Endometrial microvascular endothelial cells (primary cell): ENCODE measurements around the gene RAB11FIP3. TPM values are rescaled to one million over a fixed set of nuclear protein-coding genes. Genes with fewer than 3 reads are reported as not detected.

ENCODE experiments used
- in situ Hi-C: cut with HindIII; loops from 2 replicates; pipeline ENCODE4 v1.10.0; 2017; ENCODE audit warnings: low sequenced_read_pairs, low pct_unique_long_range_greater_than_20kb; ENCODE audit errors: inconsistent ontology term
- total RNA-seq: library from RNA; depleted of rRNA; stranded (reverse); fragments of >200 nt; gene quantifications from one replicate; pipeline ENCODE4 v1.2.3, GENCODE V29; 2015; ENCODE audit errors: inconsistent ontology term

RAB11FIP3 gene
- total RNA-seq, 1 donor from 2014 or later, result 41.7 TPM

DNA sequence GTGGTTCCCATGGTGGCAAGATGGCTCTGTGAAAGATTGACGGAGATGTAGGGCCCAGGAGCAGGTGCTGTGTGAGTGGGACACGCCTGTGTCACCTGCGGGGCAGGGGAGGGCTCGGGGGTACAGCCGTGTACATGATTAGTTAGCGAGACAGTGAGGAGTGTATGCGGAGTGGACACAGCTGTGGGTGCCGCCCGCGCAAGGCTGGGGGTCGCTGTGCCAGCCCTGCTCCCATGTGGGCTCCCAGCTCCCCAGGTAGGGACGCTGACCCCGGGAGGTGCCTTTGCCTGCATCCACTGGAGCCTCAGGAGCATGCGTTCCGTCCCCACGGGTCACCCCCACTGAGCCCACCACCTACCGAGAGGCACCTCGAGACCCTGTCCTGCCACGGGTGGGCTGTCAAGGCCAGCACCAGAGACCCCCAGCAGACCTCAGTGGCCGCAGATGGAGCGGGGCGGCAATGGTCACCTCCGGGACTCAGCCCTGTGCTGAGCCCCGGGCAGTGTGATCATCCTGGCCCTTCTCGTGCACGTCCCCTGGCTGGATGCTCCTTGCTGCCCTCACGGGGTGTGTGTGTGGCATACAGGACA is 109.5 kb downstream of the RAB11FIP3 start:
- in situ Hi-C loops, result no loop called here

DNA sequence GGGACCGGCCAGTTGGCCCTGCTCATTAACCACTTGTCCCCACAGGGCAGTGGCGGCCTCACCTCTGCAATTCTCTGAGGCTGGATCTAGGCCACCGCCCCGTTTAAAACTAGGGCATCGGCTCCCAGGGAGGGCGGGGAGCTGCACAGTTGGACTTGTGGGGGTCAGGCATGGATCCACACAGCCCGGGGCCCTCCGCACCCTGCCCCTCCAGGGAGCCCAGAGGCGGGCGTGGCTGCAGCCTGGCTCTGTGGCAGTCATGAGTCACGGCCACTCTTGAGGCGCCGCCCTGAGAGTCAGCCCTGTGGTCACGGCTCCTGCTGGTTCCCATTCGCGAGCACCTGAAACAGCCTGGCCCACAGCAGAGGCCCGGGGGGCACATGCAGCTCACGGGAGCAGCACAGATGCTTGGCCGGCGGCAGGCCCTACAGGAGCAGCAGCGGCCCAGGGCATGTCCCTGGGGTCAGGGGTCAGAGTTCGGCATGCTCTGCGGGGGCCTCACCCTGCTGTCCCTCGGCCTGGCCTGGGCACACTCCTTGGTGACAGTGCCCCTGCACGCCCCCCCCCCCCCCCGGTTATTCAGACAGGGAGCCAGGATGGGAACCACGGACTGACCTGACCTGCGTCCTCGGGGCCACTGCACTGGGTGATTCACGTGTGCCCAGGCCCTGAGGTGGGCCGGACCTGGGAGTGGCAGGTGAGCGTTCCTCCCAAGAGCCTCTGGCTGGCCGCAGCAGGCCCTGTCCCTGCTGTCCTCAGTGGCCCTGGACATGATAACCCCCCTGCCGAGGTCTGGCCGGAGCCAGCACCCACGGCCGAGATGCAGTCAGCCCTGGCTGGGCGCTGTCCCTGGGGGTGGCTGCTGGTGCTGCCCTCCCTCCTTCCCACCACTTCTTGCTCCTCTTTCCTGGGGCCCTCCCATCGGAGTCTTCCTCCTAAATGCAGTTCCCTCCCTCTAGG is 110.3 kb downstream of the RAB11FIP3 start:
- in situ Hi-C loops, result no loop called here

DNA sequence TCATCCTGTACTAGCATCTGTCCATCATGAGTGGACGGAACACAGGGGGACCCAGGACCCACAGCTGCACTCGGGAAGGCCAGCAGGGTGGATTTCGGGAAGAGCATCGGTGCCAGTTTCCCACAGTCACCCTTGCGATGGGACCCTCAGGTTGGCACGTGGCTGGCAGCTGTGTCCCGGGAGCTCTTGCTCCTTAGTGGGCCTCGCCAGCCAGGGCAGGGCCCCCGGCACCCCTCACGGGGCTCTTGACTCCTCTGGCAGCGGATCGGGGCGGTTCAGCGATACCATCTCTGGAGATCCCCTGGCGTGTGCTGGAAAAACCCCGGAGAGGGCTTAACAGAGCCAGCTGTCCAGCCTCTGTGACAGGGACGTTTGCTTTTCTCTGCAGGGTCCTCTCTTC is 111.3 kb downstream of the RAB11FIP3 start:
- in situ Hi-C loops, result no loop called here

GRCh38 chr16:537415-538335 is 112.2 kb downstream of the RAB11FIP3 start:
- in situ Hi-C loops, result no loop called here

DNA sequence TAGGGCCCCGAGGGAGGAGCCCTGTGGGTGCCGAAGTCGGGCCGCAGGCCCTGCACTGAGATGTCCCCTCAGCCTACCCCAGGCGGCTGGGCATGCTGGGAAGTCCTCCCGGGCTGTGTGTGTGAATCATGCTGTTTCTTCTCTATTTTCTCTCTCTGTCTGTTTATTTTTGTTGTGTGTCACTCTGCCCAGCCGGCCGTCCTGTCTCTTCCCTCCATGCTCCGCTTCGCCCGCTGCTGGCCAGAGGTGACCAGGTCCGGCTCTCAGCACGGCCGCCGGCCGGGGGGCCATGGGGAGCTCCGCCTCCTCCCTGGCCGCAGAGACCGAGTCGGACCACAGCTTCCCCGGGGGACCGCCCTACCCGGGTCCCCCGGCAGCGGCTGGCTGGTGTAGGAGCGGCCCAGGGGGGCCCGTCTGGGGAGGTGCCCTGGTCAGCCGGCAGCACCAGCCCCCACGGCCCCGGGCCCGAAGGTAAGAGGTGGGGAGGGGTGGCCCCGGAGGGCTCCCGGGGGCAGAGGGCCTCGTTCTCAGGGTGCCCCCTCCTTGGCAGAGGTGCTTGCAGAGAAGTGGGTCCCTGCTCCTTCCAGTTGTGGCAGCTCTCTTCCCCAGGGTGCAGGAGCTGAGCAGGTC is 114.6 kb downstream of the RAB11FIP3 start:
- in situ Hi-C loops, result no loop called here

DNA sequence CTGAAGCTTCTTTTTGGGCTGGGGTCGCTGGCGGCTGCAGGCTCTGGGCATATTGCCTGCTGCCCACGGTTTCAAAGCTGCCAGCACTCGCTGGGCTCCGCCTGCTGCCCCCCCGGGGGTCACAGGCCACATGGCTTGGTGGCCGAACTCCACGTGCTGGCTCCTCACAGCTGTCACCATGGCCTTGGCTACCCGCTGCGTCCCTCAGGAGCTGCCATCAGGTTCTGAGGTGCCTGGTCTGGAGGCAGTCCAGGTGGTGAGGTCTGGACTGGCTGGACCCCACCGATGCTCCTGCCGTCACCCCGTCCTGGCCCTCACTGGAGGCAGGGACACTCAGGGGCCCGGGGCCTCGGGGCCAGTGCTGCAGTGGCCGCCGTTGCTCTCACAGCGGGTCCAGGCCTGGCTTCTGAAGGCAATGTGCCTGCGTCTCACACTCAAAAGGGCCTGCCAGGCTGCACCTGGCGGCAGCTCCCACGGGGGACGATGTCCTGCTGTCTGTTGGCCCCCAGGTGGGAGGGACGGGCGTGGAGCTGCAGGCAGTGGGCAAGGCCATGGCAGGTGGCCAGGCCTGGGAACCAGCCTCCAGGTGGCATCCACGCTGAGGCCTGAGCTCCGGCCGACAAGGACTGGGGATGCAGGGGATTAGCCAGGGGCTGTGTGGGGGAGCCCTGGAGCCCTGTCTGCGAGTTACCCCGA is 115.3 kb downstream of the RAB11FIP3 start:
- in situ Hi-C loops, result no loop called here

DNA sequence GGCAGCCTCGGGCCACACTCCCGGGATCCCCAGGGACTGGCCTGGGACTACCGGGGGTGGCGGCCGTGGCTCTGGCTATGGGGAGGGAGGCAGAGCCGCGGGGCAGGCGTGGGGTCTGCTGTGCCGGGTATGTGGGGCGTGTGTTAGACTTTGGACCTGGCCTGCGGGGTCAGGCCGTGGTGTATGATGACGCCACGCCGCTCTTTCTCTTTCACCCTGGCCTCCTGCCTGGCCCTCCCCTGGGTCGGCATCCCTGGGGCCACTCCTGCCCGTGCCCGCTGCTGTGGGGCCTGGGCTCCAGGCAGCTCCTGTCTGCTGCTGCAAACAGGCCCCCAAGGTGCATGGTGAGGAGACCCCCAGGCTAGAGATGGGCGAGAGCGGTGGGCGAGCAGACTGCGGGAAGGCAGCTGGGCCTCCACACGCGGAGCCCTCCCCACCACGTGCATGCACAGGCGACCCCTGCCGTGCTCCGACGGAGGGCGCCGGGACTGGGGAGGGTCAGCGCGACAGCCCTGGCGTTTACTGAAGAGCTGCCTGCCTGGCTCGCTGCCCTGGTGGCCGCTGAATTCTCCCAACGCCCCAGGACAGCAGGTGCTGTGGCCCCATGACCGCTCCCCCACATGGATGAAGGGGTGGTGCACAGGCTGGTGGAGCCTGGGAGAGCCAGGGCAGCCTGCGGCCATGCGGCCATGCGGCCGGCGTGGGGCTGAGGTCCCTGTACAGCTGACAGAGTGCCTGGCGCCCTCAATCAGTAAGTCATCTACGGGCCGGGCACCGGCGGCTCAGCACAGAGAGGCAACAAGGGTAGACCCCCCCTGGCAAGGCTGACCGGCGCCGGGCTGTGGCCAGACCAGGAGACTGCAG is 118.1 kb downstream of the RAB11FIP3 start:
- in situ Hi-C loops, result no loop called here

DNA sequence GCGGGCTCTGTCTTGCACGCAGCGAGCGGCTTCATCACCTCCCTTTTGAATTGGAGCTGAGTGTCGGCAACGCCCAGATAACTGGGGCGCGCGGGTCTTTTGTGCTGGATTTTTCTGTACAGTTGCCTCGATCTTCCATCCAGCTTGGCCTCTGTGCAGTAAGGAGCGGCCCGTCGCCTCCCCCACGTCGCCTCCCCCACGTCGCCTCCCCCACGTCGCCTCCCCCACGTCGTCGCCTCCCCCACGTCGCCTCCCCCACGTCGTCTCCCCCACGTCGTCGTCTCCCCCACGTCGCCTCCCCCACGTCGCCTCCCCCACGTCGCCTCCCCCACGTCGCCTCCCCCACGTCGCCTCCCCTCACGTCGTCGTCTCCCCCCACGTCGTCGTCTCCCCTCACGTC is 119.1 kb downstream of the RAB11FIP3 start:
- in situ Hi-C loops, result no loop called here

DNA sequence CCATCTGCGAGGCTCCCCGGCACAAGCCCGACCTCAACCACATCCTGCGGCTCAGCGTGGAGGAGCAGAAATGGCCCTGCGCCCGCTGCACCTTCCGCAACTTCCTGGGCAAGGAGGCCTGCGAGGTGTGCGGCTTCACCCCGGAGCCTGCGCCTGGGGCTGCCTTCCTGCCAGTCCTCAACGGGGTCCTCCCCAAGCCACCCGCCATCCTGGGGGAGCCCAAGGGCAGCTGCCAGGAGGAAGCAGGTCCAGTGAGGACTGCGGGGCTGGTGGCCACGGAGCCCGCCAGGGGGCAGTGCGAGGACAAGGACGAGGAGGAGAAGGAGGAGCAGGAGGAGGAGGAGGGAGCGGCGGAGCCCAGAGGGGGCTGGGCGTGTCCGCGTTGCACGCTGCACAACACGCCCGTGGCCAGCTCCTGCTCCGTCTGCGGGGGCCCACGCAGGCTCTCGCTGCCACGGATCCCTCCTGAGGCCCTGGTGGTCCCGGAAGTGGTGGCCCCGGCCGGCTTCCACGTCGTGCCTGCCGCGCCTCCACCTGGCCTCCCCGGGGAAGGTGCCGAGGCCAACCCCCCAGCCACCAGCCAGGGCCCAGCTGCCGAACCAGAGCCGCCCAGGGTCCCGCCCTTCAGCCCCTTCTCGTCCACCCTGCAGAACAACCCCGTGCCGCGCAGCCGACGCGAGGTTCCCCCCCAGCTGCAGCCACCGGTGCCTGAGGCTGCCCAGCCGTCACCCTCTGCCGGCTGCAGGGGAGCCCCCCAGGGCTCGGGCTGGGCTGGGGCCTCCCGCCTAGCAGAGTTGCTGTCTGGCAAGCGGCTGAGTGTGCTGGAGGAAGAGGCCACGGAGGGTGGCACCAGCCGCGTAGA is 121.7 kb downstream of the RAB11FIP3 start:
- in situ Hi-C loops, result no loop called here

DNA sequence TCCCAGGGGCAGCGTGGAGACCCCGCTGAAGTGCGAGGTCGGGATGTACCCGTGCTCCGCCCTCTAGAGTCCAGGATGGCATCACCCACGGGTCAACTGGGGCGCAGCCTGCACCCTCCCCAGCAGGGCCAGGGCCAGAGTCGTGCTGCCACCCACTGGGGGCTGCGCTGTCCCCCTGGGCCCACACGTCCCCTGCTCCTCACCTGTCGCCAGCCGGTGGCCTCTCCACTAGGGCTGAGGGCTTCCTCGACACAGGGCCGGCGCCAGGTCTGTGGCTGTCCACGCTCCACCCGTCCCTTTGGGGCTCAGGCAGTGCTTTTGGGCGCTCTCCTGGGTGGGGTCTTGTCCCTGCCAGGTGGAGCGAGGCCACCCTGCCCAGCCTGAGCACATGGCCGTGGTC is 123.1 kb downstream of the RAB11FIP3 start:
- in situ Hi-C loops, result no loop called here

GRCh38 chr16:549544-550263 is 124.3 kb downstream of the RAB11FIP3 start:
- in situ Hi-C loops, result no loop called here

DNA sequence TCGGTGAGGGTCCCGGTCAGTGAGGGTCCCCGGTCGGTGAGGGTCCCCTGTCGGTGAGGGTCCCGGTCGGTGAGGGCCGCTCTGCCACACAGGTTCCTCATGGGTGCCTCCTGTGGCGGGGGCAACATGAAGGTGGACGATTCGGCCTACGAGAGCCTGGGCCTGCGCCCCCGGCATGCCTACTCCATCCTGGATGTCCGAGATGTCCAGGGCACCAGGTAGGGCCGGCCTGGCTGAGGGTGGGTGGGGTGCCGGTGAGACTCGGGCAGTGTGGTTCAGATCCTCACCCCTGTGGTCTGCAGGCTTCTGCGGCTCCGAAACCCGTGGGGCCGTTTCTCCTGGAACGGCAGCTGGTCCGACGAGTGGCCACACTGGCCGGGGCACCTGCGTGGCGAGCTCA is 125.8 kb downstream of the RAB11FIP3 start:
- in situ Hi-C loops, result no loop called here

DNA sequence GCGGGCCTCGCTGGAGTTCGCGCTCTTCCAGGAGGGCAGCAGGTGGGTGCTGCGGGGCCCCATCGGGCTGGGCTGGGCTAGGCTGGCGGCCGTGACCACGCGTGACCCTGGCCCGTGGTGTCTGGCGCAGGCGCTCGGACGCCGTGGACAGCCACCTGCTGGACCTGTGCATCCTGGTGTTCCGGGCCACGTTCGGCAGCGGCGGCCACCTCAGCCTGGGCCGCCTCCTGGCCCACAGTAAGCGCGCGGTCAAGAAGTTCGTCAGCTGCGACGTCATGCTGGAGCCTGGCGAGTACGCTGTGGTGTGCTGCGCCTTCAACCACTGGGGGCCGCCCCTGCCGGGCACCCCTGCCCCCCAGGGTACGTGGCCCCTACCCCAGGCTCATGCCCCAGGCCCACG is 126.7 kb downstream of the RAB11FIP3 start:
- in situ Hi-C loops, result no loop called here

- in situ Hi-C loops, result no loop called here
Observed at GRCh38 chr16:553601-554296, 128.3 kb downstream of the RAB11FIP3 start.

GRCh38 chr16:554297-554621 is 128.8 kb downstream of the RAB11FIP3 start:
- in situ Hi-C loops, result no loop called here
